Midbrain (tissue), 1 donor: Measurements from ENCODE around the gene CCDC197.
A peak's percentile ranks its signal among the peaks of the same experiment; 100 is the strongest.

Experiments used
- DNase-seq: peaks from one replicate; lab custom pipeline; 2025; lab: John Stamatoyannopoulos, UW

CCDC197 gene

GRCh38 chr14:93961620-93962019, 35.5 kb upstream of the CCDC197 start:
- DNase-seq: no peak

- peak; percentile 27 for DNase-seq
Measured at GRCh38 chr14:93962701-93963601, 34.1 kb upstream of the CCDC197 start.

- no peak for DNase-seq
Measured at GRCh38 chr14:93963692-93964091, 33.4 kb upstream of the CCDC197 start.

GRCh38 chr14:93964281-93964680, 32.8 kb upstream of the CCDC197 start:
- DNase-seq: no peak

- DNase-seq: no peak
Measured at GRCh38 chr14:93964820-93965286, 32.2 kb upstream of the CCDC197 start.

- DNase-seq: no peak
Measured at GRCh38 chr14:93965287-93965821, 31.7 kb upstream of the CCDC197 start.

- no peak for DNase-seq
Measured at GRCh38 chr14:93965946-93966474, 31.1 kb upstream of the CCDC197 start.

GRCh38 chr14:93967637-93968250, 29.4 kb upstream of the CCDC197 start:
- DNase-seq: peak; percentile 14

- DNase-seq: no peak
Measured at GRCh38 chr14:93969082-93969828, 27.8 kb upstream of the CCDC197 start.

GRCh38 chr14:93970585-93970964, 26.5 kb upstream of the CCDC197 start:
- no peak for DNase-seq

- no peak for DNase-seq
Measured at GRCh38 chr14:93970965-93971634, 26.0 kb upstream of the CCDC197 start.

- DNase-seq: no peak
Measured at GRCh38 chr14:93971635-93972027, 25.5 kb upstream of the CCDC197 start.

- no peak for DNase-seq
Measured at GRCh38 chr14:93972618-93973205, 24.4 kb upstream of the CCDC197 start.

GRCh38 chr14:93973607-93974006, 23.5 kb upstream of the CCDC197 start:
- no peak for DNase-seq

- no peak for DNase-seq
Measured at GRCh38 chr14:93974299-93974698, 22.8 kb upstream of the CCDC197 start.

GRCh38 chr14:93974833-93975232, 22.3 kb upstream of the CCDC197 start:
- no peak for DNase-seq

GRCh38 chr14:93975791-93976476, 21.2 kb upstream of the CCDC197 start:
- no peak for DNase-seq

GRCh38 chr14:93976477-93977057, 20.5 kb upstream of the CCDC197 start, which contains the start of gene ASB2:
Gene ASB2 (minus strand): TSS chr14:93976570. CDS start chr14:93964539, 12,031 bp downstream.
- DNase-seq: no peak

- DNase-seq: no peak
Measured at GRCh38 chr14:93977171-93977570, 19.9 kb upstream of the CCDC197 start.
